NCI-H1092 treated with DMSO at 0.1 percent for 48 hours (cell line): ENCODE data around the gene SIMC1.
"Not testable (repeated sequence)": the region's sequence is repeated elsewhere in the genome, so short reads cannot be mapped to it uniquely, and the experiment has no call there.

Source experiments
- DNase-seq: peaks from one replicate; lab custom pipeline; 2025; lab: John Stamatoyannopoulos, UW

The SIMC1 gene

GRCh38 chr5:176237971-176238644 is at the start of gene SIMC1:
SIMC1 (plus strand) TSS chr5:176238424; CDS start chr5:176238509, 85 bp downstream.
- DNase-seq, result not testable (repeated sequence)

DNA sequence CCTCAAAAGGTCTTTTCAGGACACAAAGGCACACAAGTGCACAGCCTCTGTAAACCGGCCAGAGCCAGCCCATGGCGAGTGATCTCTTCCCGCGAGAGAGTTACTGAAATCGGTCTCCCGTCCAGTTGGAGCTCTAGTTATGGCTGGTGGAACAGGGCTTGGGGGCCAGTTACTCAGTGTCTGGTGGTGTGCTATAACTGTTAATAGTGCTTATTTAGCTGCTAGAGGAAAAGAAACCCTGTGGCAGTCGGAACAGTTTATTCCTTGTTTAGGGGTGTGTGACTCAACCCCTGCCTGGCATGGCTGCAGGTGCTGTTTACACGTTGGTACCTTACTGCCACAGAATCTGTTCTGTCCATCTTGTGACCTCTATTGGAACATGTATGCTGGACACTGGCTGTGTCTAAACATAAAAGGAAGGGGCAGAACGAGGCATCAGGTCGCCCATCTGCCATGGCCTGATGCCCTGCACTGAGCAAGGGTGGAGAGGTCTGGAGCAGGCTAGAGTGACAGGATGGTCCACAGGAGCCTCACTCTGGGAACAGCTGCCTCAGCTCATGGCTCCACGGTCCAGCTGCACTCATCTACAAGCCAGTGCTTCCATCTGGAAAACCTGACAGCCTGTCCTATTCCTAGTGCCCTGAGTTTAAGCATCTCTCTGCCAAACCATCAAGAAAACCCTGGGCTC is 49.6 kb upstream of the SIMC1 start:
- DNase-seq, result no peak

- no peak for DNase-seq
Observed at GRCh38 chr5:176189857-176190256, 48.4 kb upstream of the SIMC1 start.

- no peak for DNase-seq
Observed at GRCh38 chr5:176190886-176191755, 47.1 kb upstream of the SIMC1 start.

GRCh38 chr5:176192094-176192721 is 46.0 kb upstream of the SIMC1 start:
- no peak for DNase-seq

DNA sequence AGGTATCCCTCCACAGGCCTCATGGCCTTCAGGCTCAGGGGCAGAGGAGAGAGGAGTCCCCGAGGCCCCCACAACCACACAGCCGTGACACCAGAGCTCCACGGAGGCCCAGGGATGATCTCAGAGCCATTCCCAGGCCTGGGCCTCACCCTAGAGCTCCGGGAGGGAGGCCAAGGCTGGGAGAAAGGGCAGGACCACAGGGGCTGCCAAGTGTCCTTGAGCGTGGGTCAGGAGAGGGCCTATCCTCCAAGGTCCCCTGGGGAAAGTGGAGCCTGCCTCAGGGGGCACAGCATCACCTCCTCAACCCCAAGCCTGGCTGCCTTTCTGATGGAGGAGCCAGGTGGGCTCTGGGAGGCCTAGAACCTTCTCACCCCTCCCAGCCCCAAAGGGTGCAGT is 45.5 kb upstream of the SIMC1 start:
- DNase-seq, result not testable (repeated sequence)

DNA sequence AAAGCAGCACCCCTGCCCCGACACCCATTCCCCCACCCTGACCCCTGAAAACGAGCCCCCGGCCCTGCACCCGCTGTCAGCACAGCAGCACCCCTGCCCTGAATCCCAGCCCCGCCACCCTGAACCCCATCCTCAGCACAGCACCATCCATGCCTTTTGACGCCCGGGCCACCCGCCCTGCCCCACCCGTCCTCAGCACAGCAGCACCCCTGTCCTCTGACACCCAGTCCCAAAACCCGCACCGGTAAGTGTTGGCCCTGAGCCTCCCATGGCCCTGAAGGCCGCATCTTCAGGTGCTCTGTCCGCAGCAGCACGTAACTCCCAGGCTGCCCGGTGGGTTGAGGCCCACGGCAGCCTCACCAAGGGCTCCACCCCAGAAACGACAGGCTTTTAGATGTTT is 44.6 kb upstream of the SIMC1 start:
- not testable (repeated sequence) for DNase-seq

DNA sequence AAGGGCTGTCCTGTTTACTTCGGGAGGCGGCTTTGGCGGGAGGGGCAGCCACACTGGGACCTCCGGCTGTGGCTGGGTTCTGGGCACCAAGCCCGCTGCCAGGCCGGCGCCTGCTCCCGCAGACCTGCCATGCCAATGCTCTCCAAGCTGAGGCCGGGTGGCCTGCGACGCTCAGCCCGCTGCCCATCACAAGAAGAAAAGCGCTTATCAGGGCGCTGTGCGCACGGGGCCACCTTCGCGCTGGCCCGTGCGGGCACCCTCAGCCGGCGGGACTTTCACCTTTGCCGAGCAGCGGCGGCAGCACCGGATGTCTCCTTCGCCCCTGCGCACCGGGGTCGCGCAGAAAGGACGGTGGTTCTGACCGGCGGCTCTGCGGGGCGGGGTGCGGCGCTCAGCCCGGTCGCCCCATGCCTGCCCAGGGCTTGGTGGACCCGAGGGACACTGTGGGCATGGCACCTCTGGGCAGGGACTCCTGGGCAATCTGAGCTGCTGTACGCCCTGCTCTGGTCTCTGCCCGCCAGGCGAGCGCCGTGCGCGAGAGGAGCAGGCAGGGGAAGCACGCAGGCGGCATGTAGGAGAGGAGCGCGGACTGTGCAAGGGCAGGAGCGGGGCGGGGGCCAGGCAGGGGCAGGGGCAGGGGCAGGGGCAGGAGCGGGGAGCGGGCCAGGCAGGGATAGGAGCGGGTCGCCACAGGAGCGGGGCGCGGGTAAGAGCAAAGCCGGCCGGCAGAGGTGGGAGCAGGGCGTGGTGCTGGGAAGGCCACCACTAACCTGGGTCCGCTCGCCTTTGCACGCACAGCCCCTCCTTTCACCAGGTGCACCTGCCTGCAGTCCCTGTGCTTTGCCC is 43.8 kb upstream of the SIMC1 start:
- DNase-seq, result not testable (repeated sequence)

DNA sequence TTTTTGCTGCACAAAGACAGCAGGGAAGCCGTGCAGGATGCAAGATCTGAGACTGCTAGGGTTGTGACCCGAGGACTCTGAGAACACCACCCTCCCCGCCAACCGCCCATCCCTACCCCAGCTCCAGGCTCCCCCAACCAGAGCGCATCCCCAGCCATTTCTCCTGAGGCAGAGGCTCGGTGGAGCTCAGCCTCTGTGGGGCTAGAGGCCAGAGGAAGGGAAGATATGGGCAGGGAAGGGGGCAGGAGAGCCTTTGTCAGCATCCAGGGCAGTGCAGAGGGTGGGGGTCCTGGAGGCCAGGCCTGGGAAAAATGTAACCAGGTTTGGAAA is 43.2 kb upstream of the SIMC1 start:
- not testable (repeated sequence) for DNase-seq

DNA sequence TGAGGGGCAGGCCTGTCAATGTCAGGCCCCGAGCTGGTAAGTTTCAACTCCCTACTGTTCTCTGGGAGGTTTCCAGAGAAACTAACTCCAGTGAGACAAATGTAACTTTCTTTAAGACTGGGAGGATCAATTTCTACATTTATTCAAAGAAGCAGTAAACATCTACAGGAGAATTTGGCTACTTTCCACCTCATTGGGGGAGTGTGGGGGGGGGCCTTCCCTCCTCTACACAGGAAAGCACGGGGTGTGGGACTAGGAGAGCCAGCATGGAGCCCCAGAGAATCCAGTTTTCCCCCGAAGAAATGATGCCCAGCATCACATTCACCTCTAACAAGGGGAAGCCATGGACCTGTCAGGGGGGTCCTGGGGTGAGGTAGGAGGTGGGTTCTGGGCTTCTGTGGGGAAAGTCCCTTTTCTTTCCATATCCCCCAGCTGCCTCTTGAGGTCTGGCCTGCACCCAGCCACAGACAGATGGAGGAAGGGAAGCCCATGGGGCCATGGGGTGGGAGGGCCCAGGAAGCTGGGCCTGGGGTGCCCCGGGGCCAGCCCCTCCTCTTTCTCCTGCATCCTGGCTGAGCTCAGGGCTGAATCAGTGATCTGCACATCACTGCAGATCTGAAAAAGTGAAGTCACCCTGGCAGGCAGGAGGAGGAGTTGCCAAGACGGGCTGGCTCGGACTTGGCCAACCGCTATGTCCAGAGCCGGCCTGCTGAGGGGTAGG is 42.6 kb upstream of the SIMC1 start:
- not testable (repeated sequence) for DNase-seq

DNA sequence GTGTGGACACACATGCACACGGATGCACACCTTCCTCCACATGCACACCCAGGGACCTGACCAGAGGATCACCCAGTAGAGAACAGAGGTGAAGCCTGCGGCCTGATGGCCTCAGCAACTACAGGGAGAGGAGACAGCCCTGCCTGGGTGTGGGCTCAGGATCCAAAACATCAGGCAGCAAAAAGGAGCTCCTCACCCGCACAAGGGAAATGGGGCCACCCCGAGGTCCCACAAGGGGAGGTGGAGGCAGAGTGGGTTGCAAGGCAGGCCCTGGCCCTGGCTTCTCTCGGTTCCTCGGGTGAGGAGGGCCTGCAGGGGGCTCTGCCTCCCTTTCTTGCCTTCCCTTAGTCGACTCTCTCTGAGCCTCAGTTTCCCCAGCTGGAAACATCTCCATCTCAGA is 41.4 kb upstream of the SIMC1 start:
- not testable (repeated sequence) for DNase-seq

- DNase-seq, result not testable (repeated sequence)
Observed at GRCh38 chr5:176197234-176197858, 40.9 kb upstream of the SIMC1 start.

DNA sequence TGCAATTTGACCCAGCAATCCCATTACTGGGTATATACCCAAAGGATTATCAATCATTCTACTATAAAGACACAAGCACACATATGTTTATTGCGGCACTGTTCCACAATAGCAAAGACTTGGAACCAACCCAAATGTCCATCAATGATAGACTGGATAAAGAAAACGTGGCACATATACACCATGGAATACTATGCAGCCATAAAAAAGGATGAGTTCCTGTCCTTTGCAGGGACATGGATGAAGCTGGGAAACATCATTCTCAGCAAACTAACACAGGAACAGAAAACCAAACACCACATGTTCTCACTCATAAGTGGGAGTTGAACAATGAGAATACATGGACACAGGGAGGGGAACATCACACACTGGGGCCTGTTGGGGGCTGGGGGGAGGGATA is 39.9 kb upstream of the SIMC1 start:
- DNase-seq, result not testable (repeated sequence)

GRCh38 chr5:176198991-176199733 is 39.1 kb upstream of the SIMC1 start:
- not testable (repeated sequence) for DNase-seq

DNA sequence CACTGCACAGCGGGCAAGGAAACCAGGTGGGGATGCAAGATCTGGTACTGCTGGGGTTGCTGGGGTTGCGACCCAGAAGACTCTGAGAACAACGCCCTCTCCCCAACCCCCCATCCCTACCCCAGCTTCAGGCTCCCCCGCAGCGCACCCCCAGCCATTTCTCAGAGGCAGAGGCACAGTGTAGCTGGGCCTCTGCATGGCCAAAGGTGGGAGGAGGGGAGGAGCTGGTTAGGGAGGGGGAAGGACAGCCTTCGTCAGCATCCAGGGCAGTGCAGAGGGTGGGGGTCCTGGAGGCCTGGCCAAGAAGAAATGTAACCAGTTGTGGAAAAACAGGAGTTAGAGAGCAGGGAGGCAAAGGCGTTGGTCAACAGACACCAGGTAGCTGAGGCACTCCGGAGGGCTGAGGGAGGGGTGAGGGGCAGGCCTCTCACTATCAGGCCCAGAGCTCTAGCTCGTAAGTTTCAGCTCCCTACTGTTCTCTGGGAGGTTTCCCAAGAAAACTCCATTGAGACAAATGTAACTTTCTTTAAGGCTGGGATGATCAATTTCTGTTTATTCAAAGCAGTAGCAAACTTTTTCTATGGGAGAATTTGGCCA is 38.3 kb upstream of the SIMC1 start:
- DNase-seq, result not testable (repeated sequence)

DNA sequence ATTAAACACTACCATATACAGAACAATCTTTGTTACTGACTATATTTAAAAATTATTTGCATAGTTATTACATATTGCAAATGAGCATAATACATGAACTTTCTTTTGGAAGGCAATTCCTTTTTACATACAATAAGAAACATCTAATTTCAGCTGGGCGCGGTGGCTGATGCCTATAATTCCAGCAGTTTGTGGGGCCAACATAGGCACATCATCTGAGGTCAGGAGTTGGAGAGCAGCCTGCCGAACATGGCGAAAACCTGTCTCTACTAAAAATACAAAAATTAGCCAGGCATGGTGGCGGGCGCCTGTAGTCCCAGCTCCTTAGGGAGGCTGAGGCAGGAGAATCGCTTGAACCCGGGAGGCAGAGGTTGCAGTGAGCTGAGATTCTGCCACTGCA is 36.4 kb upstream of the SIMC1 start:
- no peak for DNase-seq

GRCh38 chr5:176203086-176203485 is 35.1 kb upstream of the SIMC1 start:
- DNase-seq, result no peak

GRCh38 chr5:176203535-176203934 is 34.7 kb upstream of the SIMC1 start:
- DNase-seq, result not testable (repeated sequence)

GRCh38 chr5:176214466-176215021 is 23.7 kb upstream of the SIMC1 start:
- DNase-seq, result not testable (repeated sequence)
